A673 (cell line): Measurements from ENCODE around the gene GARRE1. TPM values are rescaled to one million over a fixed set of nuclear protein-coding genes. Genes with fewer than 3 reads are reported as not detected.

Experiments used
- BruUV-seq: library from RNA; stranded (reverse); fragments of 400-500 nt; replicated peaks from 2 replicates; lab custom pipeline; 2021; lab: Mats Ljungman, UMichigan
- CTCF ChIA-PET: fragments of 300-600 bp; sonication (Branson Sonifier 250); formaldehyde crosslinking; loops from one replicate; lab custom pipeline; 2022; ENCODE audit warnings: antibody characterized with exemption; lab: Charles Lee
- POLR2A ChIA-PET: fragments of 300-600 bp; sonication (Branson Sonifier 250); formaldehyde crosslinking; loops from one replicate; lab custom pipeline; 2022; ENCODE audit warnings: antibody characterized with exemption; ENCODE audit not compliant: low non-redundant PET; lab: Charles Lee
- DNase-seq: peaks from one replicate; pipeline ENCODE4 v3.0.0-alpha.2; 2015; ENCODE audit warnings: low spot score
- H3K27ac ChIP-seq: fragments of 200-600 bp; sonication (generic); 2 replicates; pipeline ENCODE4 v1.5.1; 2016; ENCODE audit warnings: mixed run types, low read depth, mild to moderate bottlenecking, mixed read lengths, antibody characterized with exemption, low read length; ENCODE audit not compliant: poor library complexity, severe bottlenecking
- H3K27me3 ChIP-seq: fragments of 200-600 bp; sonication (generic); replicated peaks from 2 replicates; pipeline ENCODE4 v1.6.1; 2017; ENCODE audit warnings: mixed run types, low read depth, mild to moderate bottlenecking, mixed read lengths, antibody characterized with exemption, low read length; ENCODE audit not compliant: insufficient read depth, poor library complexity
- H3K36me3 ChIP-seq: fragments of 200-600 bp; sonication (generic); 2 replicates; pipeline ENCODE4 v1.6.1; 2016; ENCODE audit warnings: mixed run types, mild to moderate bottlenecking, mixed read lengths, antibody characterized with exemption, low read length; ENCODE audit not compliant: insufficient read depth, poor library complexity, severe bottlenecking
- H3K4me1 ChIP-seq: fragments of 200-600 bp; sonication (generic); 2 replicates; pipeline ENCODE4 v1.6.1; 2017; ENCODE audit warnings: mixed run types, mild to moderate bottlenecking, mixed read lengths, antibody characterized with exemption, low read length; ENCODE audit not compliant: insufficient read depth, poor library complexity, severe bottlenecking
- H3K4me3 ChIP-seq: fragments of 200-600 bp; sonication (generic); 2 replicates; pipeline ENCODE4 v1.5.1; 2016; ENCODE audit warnings: low read depth, mixed run types, mild to moderate bottlenecking, mixed read lengths, low read length; ENCODE audit not compliant: poor library complexity, severe bottlenecking
- H3K9me3 ChIP-seq: fragments of 200-600 bp; sonication (generic); 2 replicates; pipeline ENCODE4 v1.6.1; 2016; ENCODE audit warnings: mixed run types, low read depth, mild to moderate bottlenecking, mixed read lengths, antibody characterized with exemption, low read length; ENCODE audit not compliant: poor library complexity, severe bottlenecking
- CTCF ChIP-seq: fragments of 300-800, 200-600 bp; sonication (generic); conservative IDR thresholded peaks from 2 replicates; pipeline ENCODE4 v1.5.1; 2017; ENCODE audit warnings: low read depth, mild to moderate bottlenecking, antibody characterized with exemption, low read length, moderate library complexity, mixed read lengths
- EZH2 ChIP-seq: fragments of 200-600 bp; sonication (generic); IDR thresholded peaks from 2 replicates; pipeline ENCODE4 v1.6.1; 2017; ENCODE audit warnings: borderline replicate concordance, low read depth, mild to moderate bottlenecking, mixed read lengths, antibody characterized with exemption, low read length; ENCODE audit not compliant: poor library complexity, severe bottlenecking
- intact Hi-C: fragments of 100-400 bp; cut with micrococcal nuclease; formaldehyde crosslinking; loops from one replicate; pipeline ENCODE4 v1.10.0; 2022; ENCODE audit not compliant: unreplicated experiment
- total RNA-seq: library from RNA; stranded (reverse); gene quantifications from 2 replicates; pipeline ENCODE4 v1.2.3, GENCODE V29; 2021

GARRE1 gene
- total RNA-seq, 1 experiment from 2014 or later, result 21.0 TPM

GRCh38 chr19:34217952-34218817 is 36.2 kb upstream of the GARRE1 start:
- H3K27me3 ChIP-seq, result no peaks in the 10 kb centered on the region
- peak overlapping the region; percentile 1 for H3K27ac ChIP-seq
- H3K4me1 ChIP-seq, result peaks cover 19% of the 10 kb centered on the region
- CTCF ChIA-PET, result no interaction called here
- BruUV-seq, result no TSS peak
- intact Hi-C loops, result no loop called here
- POLR2A ChIA-PET, result interaction anchor here (0.6 kb wide), 1 partner anchor 27 kb away, joined by 3 read pairs; no protein-coding TSS in a partner anchor
- no peak for TF ChIP-seq EZH2
- TF ChIP-seq CTCF, result no peak
- peaks cover 55% of the 10 kb centered on the region for H3K36me3 ChIP-seq
- peak; percentile 85 for DNase-seq
- H3K9me3 ChIP-seq, result no peaks in the 10 kb centered on the region
- H3K4me3 ChIP-seq, result no peak overlapping the region

- Histone ChIP-seq H3K27ac (peak overlapping the region; percentile 1), H3K4me3 (no peak overlapping the region), H3K27me3 (no peaks in the 10 kb centered on the region), H3K9me3 (no peaks in the 10 kb centered on the region), H3K36me3 (peaks cover 55% of the 10 kb centered on the region), H3K4me1 (peaks cover 19% of the 10 kb centered on the region)
- no peak for TF ChIP-seq EZH2
- TF ChIP-seq CTCF, result no peak
- DNase-seq, result no peak
- BruUV-seq, result no TSS peak
- CTCF ChIA-PET, result no interaction called here
- POLR2A ChIA-PET, result no interaction called here
- intact Hi-C loops, result no loop called here
Measured at GRCh38 chr19:34218818-34219164, 35.6 kb upstream of the GARRE1 start.

- intact Hi-C loops, result no loop called here
- no peak overlapping the region for H3K4me3 ChIP-seq
- H3K36me3 ChIP-seq, result peaks cover 72% of the 10 kb centered on the region
- POLR2A ChIA-PET, result no interaction called here
- no peak overlapping the region for H3K27ac ChIP-seq
- H3K9me3 ChIP-seq, result no peaks in the 10 kb centered on the region
- H3K27me3 ChIP-seq, result no peaks in the 10 kb centered on the region
- CTCF ChIA-PET, result no interaction called here
- peaks cover 19% of the 10 kb centered on the region for H3K4me1 ChIP-seq
- peak; percentile 83 for DNase-seq
- TF ChIP-seq CTCF (peak; percentile 91), EZH2 (no peak)
- BruUV-seq, result no TSS peak
Measured at GRCh38 chr19:34220472-34221063, 33.8 kb upstream of the GARRE1 start.
